Omental fat pad (tissue), 4 donors: ENCODE data around the gene SLC50A1. TPM values are rescaled to one million over a fixed set of nuclear protein-coding genes. Genes with fewer than 3 reads are reported as not detected.
"Not testable (repeated sequence)": the region's sequence is repeated elsewhere in the genome, so short reads cannot be mapped to it uniquely, and the experiment has no call there.

Experiments
- ATAC-seq: fragments of 150-250 bp; one replicate; pipeline ENCODE4 v1.9.1; 2016; ENCODE audit warnings: mild to moderate bottlenecking, moderate library complexity; ENCODE audit not compliant: low FRiP score
- DNase-seq: peaks from one replicate; pipeline ENCODE4 v3.0.0-alpha.2; 2019; ENCODE audit warnings: low spot score
- CTCF ChIP-seq, 3 donors: fragments of 450-650 bp; IDR thresholded peaks; one replicate each; pipeline ENCODE4 v1.5.1; 2016 to 2017; ENCODE audit warnings: antibody characterized with exemption in 3 of 3, mild to moderate bottlenecking in 3 of 3, moderate library complexity in 2 of 3
- total RNA-seq, 4 donors: library from RNA; depleted of rRNA; stranded (reverse); fragments of >200 nt; gene quantifications; one replicate each; pipeline ENCODE4 v1.1.0, GENCODE V29; 2016

SLC50A1 gene
- total RNA-seq, 4 donors from 2014 or later: 26.8 to 40.6 (median 27.5) TPM

GRCh38 chr1:155145491-155145890 lies 9.8 kb downstream of the SLC50A1 start:
- DNase-seq: no peak
- TF ChIP-seq CTCF (IDR thresholded peaks at IDR 0.05): no peak
- ATAC-seq: no peak

- not testable (repeated sequence) for DNase-seq, ATAC-seq
Measured at GRCh38 chr1:155155996-155156643, 20.5 kb downstream of the SLC50A1 start.

GRCh38 chr1:155158991-155159390 lies 23.3 kb downstream of the SLC50A1 start:
- no peak for DNase-seq
- TF ChIP-seq CTCF (IDR thresholded peaks at IDR 0.05): no peak

GRCh38 chr1:155160128-155160527 lies 24.5 kb downstream of the SLC50A1 start:
- TF ChIP-seq CTCF (IDR thresholded peaks at IDR 0.05): no peak
- ATAC-seq (no peak), DNase-seq (no peak)

More at GRCh38 chr1:155158991-155159390, 23.3 kb downstream of the SLC50A1 start:
- ATAC-seq: no peak

- not testable (repeated sequence) for ATAC-seq, DNase-seq
Measured at GRCh38 chr1:155162631-155163030, 27.0 kb downstream of the SLC50A1 start.

- not testable (repeated sequence) for DNase-seq, ATAC-seq
Measured at GRCh38 chr1:155163785-155164184, 28.1 kb downstream of the SLC50A1 start.

GRCh38 chr1:155164625-155165024 lies 29.0 kb downstream of the SLC50A1 start:
- not testable (repeated sequence) for DNase-seq, ATAC-seq

GRCh38 chr1:155166051-155166470 lies 30.4 kb downstream of the SLC50A1 start:
- no peak for ATAC-seq
- TF ChIP-seq CTCF (IDR thresholded peaks at IDR 0.05): no peak
- no peak for DNase-seq

- no peak for TF ChIP-seq CTCF (IDR thresholded peaks at IDR 0.05)
- ATAC-seq (no peak), DNase-seq (no peak)
Measured at GRCh38 chr1:155166471-155167165, 31.0 kb downstream of the SLC50A1 start.
